NCI-H748 (cell line): ENCODE results near the gene AMDHD1.
A peak's percentile ranks its signal among the peaks of the same experiment; 100 is the strongest.

Experiments
- DNase-seq: peaks from one replicate; lab custom pipeline; 2025; ENCODE audit not compliant: unreplicated experiment; lab: John Stamatoyannopoulos, UW

AMDHD1 gene

GRCh38 chr12:95994476-95994875 is 51.3 kb downstream of the AMDHD1 start:
- DNase-seq = no peak

GRCh38 chr12:95995238-95996031 is 52.3 kb downstream of the AMDHD1 start:
- DNase-seq = peak; percentile 70

DNA sequence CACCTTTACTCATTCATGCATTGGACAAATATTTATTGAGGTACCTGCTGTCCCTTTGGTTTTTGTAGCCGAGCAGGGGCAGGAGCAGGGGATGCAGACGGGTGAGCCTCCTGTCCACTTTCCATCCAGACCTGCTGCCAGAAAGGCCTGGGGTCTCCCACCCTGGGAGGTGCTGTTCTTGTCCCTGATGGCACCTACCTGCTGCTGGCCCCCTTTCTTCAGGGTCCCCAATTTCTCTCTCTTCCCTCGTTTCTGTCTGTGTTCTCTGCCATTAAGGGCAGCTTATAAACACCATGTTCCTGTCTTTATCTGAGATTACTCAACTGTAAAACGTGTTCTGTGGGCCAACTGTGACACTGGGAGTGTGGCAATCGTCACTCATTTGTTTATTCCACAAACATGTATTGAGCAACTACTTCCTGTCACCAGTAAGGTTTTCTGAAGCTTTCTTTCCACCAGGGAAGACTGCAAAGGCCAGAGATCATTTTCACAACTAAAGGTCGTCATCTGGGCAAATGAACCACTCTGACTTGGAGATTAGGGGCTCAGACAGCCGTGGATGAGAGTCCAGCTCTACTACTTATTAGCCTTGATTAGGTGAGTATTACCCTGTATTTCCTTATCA is 53.0 kb downstream of the AMDHD1 start, which contains the start of gene HAL:
Gene HAL (minus strand): TSS at position 311 of the 625 bp plus-strand sequence. CDS start 434 bp downstream, outside the sequence.
- no peak for DNase-seq

DNA sequence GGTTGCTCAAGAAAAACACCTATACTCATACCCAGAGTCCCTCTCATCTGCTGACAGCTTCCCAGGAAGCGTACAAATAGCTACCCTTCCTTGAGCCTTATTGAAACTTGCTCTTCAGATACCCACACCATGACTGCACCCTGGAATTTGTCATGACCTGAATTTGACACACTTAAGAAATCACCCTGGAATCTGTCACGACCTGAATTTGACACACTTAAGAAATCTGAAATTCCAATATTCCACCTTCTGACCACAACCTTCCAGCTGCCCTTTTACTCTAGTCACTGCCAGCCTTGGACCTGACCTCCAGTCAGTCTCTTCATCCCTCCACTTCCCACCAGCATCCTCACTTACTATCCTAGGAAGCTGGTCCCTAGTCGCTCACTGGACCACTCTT is 54.1 kb downstream of the AMDHD1 start:
- no peak for DNase-seq

DNA sequence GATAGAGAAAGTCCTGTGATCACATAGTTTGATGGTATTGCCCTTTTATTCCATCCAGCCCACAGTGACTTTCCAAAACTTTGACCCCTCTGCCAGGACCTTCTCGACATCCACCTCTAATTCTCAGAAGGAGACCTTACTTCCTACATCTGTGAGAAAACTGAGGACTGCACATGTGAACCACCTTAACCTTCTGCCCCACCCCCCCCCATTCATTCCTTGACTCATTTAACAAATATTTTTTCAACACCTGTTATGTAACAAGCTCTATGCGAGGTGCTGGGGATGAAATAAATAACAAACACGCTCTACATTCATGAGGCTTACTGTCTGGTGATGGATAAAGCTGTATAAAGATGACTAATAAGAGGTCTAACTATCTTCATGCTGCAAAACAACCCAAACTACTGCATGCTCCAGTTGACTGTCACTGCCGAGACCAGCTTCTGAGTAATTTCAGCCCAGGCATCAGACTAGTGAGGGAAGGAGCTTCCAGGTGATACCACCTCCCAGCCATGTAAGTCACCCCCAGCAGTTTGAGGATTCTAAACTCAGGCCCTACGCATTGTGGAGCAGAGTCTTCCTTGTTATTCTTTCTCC is 54.9 kb downstream of the AMDHD1 start:
- no peak for DNase-seq

DNA sequence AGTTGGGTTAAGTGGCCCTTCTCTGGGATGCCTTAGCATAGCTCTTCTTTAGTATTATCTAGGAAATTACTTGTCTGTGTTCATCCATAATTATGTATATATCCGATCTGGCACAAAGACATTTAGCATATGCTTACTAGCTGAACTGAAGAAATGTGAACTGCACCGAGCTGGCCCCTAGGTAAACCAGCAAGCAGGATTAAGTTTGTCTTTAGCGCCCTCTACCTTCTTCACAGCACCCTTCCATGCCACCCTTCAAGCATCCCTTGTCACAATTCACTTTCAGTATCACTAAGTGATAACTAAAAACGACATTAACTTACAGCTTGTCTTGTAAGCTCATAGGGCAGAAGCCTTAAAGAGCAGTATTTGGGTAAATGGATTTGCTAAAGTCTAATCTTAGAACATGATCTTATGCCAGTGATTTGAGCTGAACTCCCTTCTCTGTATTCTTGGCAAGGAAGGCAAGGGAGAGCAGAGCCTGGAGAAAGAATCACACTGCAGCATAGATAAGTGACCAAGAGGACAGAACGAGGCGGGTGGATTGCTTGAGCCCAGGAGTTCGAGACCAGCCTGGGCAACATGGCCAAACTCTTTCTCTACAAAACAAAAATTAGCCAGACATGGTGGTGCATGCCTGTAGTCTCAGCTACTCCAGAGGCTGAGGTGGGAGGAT is 55.6 kb downstream of the AMDHD1 start:
- DNase-seq = peak; percentile 74

DNA sequence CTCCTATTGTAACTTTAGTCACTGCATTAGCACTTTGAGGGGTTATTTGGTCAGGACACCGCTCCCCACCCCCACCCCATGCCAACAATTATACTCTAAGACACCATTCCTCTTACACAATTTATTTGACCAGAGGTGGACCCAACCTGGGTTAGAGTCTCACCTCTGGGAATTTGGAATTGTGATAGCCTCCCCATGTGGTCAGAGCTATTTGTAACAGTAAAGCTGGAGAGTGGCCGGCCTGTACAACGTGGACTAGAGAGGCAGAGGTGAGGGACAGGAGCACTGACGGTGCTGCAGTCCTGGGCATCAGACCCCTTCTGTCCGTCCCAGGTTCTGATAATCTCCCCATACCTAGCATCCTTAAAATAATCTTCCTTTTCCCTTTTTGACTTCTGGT is 56.4 kb downstream of the AMDHD1 start:
- no peak for DNase-seq

DNA sequence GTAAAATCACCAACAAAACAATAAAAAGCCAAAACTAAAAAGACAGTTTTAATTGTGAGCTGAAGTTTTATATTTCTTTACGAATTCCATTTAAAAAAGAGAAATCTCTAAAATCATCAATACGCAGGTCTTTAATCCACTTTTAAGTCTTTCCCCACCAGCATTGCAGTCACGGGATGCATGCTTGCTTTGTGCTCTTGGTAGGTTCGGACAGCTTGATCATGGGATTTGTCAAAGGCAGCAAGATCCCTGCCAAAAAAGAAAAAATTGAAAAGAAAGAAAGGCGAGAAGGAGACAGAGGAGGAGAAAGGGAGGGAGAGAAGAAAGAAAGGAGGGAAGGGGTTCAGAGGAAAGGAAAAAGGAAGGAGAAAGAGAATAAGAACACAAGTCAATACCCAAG is 57.7 kb downstream of the AMDHD1 start:
- DNase-seq = no peak

DNA sequence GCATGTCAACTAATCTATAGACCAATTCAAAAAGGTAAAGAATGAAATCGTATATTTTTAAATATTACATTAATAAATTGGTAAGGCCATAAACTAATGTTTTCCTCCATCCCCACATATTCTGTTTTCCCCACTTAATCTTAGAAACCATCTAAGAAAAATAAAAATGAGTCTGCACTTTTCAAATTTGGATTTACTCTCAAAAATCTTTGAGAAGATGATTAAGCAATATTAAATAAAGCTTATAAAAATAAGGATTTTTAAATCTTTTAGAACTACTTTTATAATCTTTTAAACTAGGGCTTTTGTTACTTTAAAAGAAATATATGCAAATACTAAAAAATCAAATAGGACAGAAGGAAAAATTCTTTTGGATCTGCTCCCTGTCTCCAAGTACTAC is 63.6 kb downstream of the AMDHD1 start:
- no peak for DNase-seq

DNA sequence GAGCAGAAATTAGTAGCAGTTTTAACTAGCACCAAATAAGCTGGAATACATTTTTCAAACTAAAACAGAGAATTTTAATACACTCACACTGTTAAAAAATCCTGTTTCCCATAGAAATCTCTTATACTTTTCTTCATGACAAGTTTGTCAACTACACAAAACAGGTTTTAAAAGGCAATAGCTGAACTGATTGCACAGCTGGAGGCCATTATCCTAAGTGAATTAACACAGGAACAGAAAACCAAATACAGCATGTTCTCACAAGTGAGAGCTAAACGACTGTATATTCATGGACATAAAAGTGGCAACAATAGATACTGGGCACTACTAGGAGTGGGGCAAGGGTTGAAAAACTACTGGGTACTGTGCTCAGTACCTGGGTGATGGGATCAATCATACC is 64.6 kb downstream of the AMDHD1 start:
- peak; percentile 82 for DNase-seq

DNA sequence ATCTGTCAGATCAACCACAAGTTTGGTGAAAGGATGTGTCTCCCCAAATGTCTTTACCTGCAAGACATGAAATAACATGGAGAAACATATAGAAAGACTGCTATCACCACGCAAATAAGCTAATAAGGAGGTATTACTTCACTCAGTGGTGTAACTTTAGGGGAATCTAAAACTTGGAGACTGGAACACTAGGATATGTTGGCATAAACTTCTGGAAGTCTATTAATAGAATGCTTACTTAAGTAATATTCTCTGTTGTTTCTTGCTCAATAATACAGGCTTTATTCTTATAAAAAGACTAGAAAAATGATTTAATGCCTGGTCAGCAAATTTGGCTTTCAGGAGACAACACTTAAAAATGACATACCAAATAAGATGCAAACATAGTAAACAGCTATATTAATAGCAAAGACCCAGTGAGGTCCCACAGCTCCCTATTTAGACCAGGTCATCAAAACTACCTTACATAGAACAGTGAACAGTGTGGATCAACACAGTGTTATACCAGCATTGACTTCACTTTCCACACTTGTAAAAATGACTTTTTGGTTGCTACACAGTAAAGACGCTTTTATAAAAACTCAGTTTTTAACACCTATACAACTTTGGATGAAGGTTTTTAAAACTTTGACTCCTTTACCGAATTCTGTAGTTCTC is 71.9 kb downstream of the AMDHD1 start:
- no peak for DNase-seq

DNA sequence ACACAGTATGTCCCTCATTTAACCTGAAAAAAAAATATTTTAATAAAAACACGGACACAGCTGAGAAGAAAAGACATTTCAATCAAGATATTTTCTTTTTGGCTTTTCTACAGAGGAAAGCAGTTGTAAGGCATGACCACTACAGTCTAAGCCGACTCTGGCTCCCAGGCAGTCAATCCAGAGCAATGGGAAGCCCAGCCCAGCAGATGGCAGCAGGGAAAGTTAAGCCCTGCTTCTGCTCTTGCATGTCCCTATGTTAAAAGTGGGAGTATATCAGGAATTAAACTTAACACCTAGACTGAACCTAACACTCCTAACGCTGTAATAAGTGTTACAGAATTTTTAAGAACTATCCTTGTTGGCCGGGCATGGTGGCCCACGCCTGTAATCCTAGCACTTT is 72.5 kb downstream of the AMDHD1 start:
- DNase-seq = peak; percentile 3
